Stimulated activated CD8-positive, alpha-beta memory T cell treated with anti-CD3 and anti-CD28 coated beads, Interleukin-12 subunit alpha, Interleukin-12 subunit beta, amount 100 ng/mL, for 24 hours (primary cell): ENCODE data around the gene RELA.
"Not testable (repeated sequence)": the region's sequence is repeated elsewhere in the genome, so short reads cannot be mapped to it uniquely, and the experiment has no call there.

Experiments
- DNase-seq: peaks from one replicate; pipeline ENCODE4 v3.0.0-alpha.2; 2020; ENCODE audit errors: extremely low read depth

RELA gene

GRCh38 chr11:65672180-65672860, 9.6 kb upstream of the RELA start:
- DNase-seq, result no peak

- no peak for DNase-seq
These were observed 1.0 kb upstream of the RELA start for GRCh38 chr11:65663639-65664200.

GRCh38 chr11:65662247-65662798, 393 bp downstream of the RELA start:
- no peak for DNase-seq

- DNase-seq, result no peak
These were observed 993 bp downstream of the RELA start for GRCh38 chr11:65661599-65662246.

GRCh38 chr11:65660908-65661307, 1.8 kb downstream of the RELA start:
- DNase-seq, result not testable (repeated sequence)

- no peak for DNase-seq
These were observed 2.7 kb downstream of the RELA start for GRCh38 chr11:65660038-65660437.

- DNase-seq, result no peak
These were observed 4.3 kb downstream of the RELA start for GRCh38 chr11:65658174-65659021.

GRCh38 chr11:65657426-65657825, 5.3 kb downstream of the RELA start:
- DNase-seq, result no peak

GRCh38 chr11:65655570-65656332, 7.0 kb downstream of the RELA start:
- no peak for DNase-seq

GRCh38 chr11:65654375-65655349, 8.1 kb downstream of the RELA start:
- no peak for DNase-seq

- DNase-seq, result no peak
These were observed 9.2 kb downstream of the RELA start for GRCh38 chr11:65653229-65654225.

GRCh38 chr11:65652511-65653228, 10.0 kb downstream of the RELA start:
- peak; percentile 91 for DNase-seq

GRCh38 chr11:65651589-65652510, 10.9 kb downstream of the RELA start:
- no peak for DNase-seq

GRCh38 chr11:65651339-65651588, 11.5 kb downstream of the RELA start:
- DNase-seq, result no peak

- no peak for DNase-seq
These were observed 12.0 kb downstream of the RELA start for GRCh38 chr11:65650547-65651338.
